Kidney glomerular epithelial cell (primary cell): ENCODE results near the gene RASA3.
"Not testable (repeated sequence)": the region's sequence is repeated elsewhere in the genome, so short reads cannot be mapped to it uniquely, and the experiment has no call there.

Experiments used
- DNase-seq: peaks from one replicate; lab custom pipeline; 2025; lab: John Stamatoyannopoulos, UW

The RASA3 gene

GRCh38 chr13:114155926-114156883 lies 23.8 kb upstream of the RASA3 start:
- no peak for DNase-seq

- no peak for DNase-seq
These were observed 22.9 kb upstream of the RASA3 start for GRCh38 chr13:114155320-114155719.

GRCh38 chr13:114154476-114154875 lies 22.1 kb upstream of the RASA3 start:
- no peak for DNase-seq

- no peak for DNase-seq
These were observed 21.2 kb upstream of the RASA3 start for GRCh38 chr13:114153485-114154080.

- no peak for DNase-seq
These were observed 20.5 kb upstream of the RASA3 start for GRCh38 chr13:114152831-114153371.

- no peak for DNase-seq
These were observed 19.8 kb upstream of the RASA3 start for GRCh38 chr13:114152285-114152645.

GRCh38 chr13:114151565-114152284 lies 19.3 kb upstream of the RASA3 start:
- DNase-seq, result no peak

- DNase-seq, result no peak
These were observed 18.6 kb upstream of the RASA3 start for GRCh38 chr13:114151031-114151430.

- DNase-seq, result no peak
These were observed 17.6 kb upstream of the RASA3 start for GRCh38 chr13:114149774-114150740.

- DNase-seq, result not testable (repeated sequence)
These were observed 16.5 kb upstream of the RASA3 start for GRCh38 chr13:114148886-114149285.

- DNase-seq, result no peak
These were observed 16.1 kb upstream of the RASA3 start for GRCh38 chr13:114148521-114148855.

GRCh38 chr13:114147803-114148520 lies 15.5 kb upstream of the RASA3 start:
- no peak for DNase-seq

GRCh38 chr13:114146629-114147028 lies 14.2 kb upstream of the RASA3 start:
- DNase-seq, result no peak

GRCh38 chr13:114146173-114146572 lies 13.8 kb upstream of the RASA3 start:
- no peak for DNase-seq

- DNase-seq, result no peak
These were observed 13.3 kb upstream of the RASA3 start for GRCh38 chr13:114145722-114146121.

GRCh38 chr13:114145256-114145655 lies 12.8 kb upstream of the RASA3 start:
- no peak for DNase-seq

- DNase-seq, result no peak
These were observed 12.3 kb upstream of the RASA3 start for GRCh38 chr13:114144606-114145244.

GRCh38 chr13:114143806-114144605 lies 11.6 kb upstream of the RASA3 start:
- DNase-seq, result no peak
